Ishikawa (cell line): Measurements from ENCODE around the gene MUS81.

Experiments
- CREB1 ChIP-seq: IDR thresholded peaks from 2 replicates; pipeline ENCODE4 v1.6.1; 2012; ENCODE audit warnings: low read depth
- EGR1 ChIP-seq: IDR thresholded peaks from 2 replicates; pipeline ENCODE4 v1.6.1; 2012
- EP300 ChIP-seq: IDR thresholded peaks from 2 replicates; pipeline ENCODE4 v1.6.1; 2012; ENCODE audit warnings: borderline replicate concordance
- FOXM1 ChIP-seq: IDR thresholded peaks from 2 replicates; pipeline ENCODE4 v1.6.1; 2012; ENCODE audit warnings: low read depth, borderline replicate concordance
- NFIC ChIP-seq: IDR thresholded peaks from 2 replicates; pipeline ENCODE4 v1.6.1; 2012
- RAD21 ChIP-seq: IDR thresholded peaks from 2 replicates; pipeline ENCODE4 v1.6.1; 2012; ENCODE audit warnings: low read depth
- TAF1 ChIP-seq: IDR thresholded peaks from 2 replicates; pipeline ENCODE4 v1.6.1; 2012; ENCODE audit warnings: low read depth, mild to moderate bottlenecking
- TCF12 ChIP-seq: IDR thresholded peaks from 2 replicates; pipeline ENCODE4 v1.6.1; 2012; ENCODE audit warnings: low read depth
- TEAD4 ChIP-seq: IDR thresholded peaks from 2 replicates; pipeline ENCODE4 v1.6.1; 2012
- YY1 ChIP-seq: IDR thresholded peaks from 2 replicates; pipeline ENCODE4 v1.6.1; 2012; ENCODE audit warnings: low read depth
- ZBTB7A ChIP-seq: IDR thresholded peaks from 2 replicates; pipeline ENCODE4 v1.6.1; 2012; ENCODE audit warnings: low read depth
- TF ChIP-seq, protein P1 (sequence below): IDR thresholded peaks from 2 replicates; pipeline ENCODE4 v1.6.1; 2012
- TF ChIP-seq, protein P2 (sequence below): IDR thresholded peaks from 2 replicates; pipeline ENCODE4 v1.6.1; 2012
- TF ChIP-seq, protein P3 (sequence below): IDR thresholded peaks from 2 replicates; pipeline ENCODE4 v1.6.1; 2012; ENCODE audit warnings: low read depth, mild to moderate bottlenecking

MUS81 gene

DNA sequence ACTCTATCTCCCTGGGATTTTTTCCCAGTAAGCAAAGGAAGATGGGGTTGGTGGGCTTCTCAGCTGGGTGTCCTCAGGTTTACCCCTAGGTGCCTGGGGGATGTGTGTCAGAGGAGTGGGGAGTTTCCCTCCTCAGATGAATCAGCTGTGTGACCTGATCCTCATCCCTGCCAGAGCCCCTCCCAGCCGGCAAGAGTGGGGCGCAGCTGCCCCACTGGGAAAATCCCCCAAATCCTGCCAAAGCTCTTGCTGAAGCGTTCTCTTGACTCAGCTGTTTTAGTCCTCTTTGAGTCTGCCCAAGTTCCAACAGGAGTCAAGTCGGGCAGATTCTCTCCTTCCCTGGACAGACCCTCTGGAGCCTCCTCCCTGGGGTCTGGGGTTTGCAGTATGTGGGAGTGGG, 52.6 kb downstream of the MUS81 start:
- no peak for TF ChIP-seq TAF1
- TF ChIP-seq NFIC = no peak
- TF ChIP-seq, protein P1, sequence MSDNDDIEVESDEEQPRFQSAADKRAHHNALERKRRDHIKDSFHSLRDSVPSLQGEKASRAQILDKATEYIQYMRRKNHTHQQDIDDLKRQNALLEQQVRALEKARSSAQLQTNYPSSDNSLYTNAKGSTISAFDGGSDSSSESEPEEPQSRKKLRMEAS = no peak
- no peak for TF ChIP-seq FOXM1
- no peak for TF ChIP-seq RAD21
- TF ChIP-seq TCF12 = no peak
- no peak for TF ChIP-seq CREB1

DNA sequence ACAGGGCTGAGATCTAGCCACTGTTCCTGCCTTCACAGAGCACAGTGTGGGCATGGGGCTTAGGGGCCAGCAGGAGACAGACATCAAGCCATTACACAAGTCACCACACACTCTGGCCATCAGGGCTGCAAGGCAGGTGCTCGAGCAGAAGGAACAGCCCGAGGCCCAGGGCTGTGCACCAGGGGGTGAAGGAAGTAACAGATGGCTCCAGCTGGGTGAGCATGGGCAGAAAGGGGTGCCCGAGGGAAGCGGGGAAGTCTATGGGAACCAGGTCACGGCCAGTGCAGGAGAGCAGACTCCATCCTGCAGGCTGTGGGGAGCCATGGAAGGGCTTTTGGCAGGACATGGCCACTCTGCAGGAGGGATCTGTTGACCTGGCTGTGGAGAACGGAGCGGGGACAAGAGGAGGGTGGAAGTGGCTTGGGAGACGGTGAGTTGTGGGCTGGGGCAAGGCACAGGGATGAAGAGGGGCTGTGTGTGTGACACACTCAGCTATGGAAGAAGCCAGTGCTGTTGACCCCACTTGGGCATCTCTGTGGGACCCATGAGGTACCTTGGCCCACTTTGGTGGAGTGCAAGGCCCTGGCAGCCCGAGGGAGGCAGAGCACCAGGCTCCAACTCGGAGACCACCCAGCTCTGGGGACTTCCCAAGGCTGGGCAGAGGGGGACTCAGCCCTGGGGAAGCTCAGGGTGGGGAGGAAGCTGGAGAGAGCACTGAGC, 55.0 kb downstream of the MUS81 start:
- no peak for TF ChIP-seq EGR1
- peak; percentile 66; the same call in 1 of the 2 replicates for TF ChIP-seq ZBTB7A

DNA sequence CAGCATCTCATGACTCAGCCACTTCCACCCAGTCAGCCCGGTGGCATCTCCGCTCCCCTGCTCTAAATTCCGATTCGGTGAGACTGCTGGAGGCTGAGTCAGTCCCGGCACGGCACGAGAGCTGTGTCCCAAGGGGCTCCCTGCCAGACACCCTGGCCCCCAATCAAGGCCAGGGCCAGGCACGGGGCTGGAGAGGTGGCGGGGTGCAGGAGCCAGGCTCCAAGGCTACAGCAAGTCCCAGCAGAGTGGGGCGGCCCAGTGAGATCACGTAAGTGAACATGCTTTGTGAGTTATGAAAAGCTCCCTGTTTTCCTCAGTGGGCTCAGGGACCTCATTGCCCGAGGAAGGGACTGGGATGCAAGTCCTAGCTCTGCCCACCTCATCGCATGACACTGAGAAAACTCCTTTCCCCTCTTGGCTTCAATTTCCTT, 55.6 kb downstream of the MUS81 start:
- TF ChIP-seq TAF1 = no peak
- TF ChIP-seq TEAD4 = peak; percentile 91
- peak; percentile 84 for TF ChIP-seq TCF12
- no peak for TF ChIP-seq ZBTB7A
- TF ChIP-seq EGR1 = no peak
- TF ChIP-seq, protein P1 = 0 out of 2 replicates have a peak, but pooled peaks have one; percentile 47
- TF ChIP-seq, protein P2, sequence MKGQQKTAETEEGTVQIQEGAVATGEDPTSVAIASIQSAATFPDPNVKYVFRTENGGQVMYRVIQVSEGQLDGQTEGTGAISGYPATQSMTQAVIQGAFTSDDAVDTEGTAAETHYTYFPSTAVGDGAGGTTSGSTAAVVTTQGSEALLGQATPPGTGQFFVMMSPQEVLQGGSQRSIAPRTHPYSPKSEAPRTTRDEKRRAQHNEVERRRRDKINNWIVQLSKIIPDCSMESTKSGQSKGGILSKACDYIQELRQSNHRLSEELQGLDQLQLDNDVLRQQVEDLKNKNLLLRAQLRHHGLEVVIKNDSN = no peak
- no peak for TF ChIP-seq CREB1
- TF ChIP-seq, protein P3, sequence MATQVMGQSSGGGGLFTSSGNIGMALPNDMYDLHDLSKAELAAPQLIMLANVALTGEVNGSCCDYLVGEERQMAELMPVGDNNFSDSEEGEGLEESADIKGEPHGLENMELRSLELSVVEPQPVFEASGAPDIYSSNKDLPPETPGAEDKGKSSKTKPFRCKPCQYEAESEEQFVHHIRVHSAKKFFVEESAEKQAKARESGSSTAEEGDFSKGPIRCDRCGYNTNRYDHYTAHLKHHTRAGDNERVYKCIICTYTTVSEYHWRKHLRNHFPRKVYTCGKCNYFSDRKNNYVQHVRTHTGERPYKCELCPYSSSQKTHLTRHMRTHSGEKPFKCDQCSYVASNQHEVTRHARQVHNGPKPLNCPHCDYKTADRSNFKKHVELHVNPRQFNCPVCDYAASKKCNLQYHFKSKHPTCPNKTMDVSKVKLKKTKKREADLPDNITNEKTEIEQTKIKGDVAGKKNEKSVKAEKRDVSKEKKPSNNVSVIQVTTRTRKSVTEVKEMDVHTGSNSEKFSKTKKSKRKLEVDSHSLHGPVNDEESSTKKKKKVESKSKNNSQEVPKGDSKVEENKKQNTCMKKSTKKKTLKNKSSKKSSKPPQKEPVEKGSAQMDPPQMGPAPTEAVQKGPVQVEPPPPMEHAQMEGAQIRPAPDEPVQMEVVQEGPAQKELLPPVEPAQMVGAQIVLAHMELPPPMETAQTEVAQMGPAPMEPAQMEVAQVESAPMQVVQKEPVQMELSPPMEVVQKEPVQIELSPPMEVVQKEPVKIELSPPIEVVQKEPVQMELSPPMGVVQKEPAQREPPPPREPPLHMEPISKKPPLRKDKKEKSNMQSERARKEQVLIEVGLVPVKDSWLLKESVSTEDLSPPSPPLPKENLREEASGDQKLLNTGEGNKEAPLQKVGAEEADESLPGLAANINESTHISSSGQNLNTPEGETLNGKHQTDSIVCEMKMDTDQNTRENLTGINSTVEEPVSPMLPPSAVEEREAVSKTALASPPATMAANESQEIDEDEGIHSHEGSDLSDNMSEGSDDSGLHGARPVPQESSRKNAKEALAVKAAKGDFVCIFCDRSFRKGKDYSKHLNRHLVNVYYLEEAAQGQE = no peak
- TF ChIP-seq FOXM1 = 0 out of 2 replicates have a peak, but pooled peaks have one; percentile 29
- TF ChIP-seq RAD21 = no peak
- peak; percentile 83 for TF ChIP-seq EP300
- peak; percentile 71 for TF ChIP-seq NFIC
- no peak for TF ChIP-seq YY1
